ENCODE results near the gene THRA. TPM values are rescaled to one million over a fixed set of nuclear protein-coding genes. Genes with fewer than 3 reads are reported as not detected.

Gene THRA
- total and polyA plus RNA-seq, 9 of the 15 experiments (the other 6 are each of a cell fraction or from before 2014, with no cell fraction given), result 0.34 to 23.4 (median 12.7) TPM

DNA sequence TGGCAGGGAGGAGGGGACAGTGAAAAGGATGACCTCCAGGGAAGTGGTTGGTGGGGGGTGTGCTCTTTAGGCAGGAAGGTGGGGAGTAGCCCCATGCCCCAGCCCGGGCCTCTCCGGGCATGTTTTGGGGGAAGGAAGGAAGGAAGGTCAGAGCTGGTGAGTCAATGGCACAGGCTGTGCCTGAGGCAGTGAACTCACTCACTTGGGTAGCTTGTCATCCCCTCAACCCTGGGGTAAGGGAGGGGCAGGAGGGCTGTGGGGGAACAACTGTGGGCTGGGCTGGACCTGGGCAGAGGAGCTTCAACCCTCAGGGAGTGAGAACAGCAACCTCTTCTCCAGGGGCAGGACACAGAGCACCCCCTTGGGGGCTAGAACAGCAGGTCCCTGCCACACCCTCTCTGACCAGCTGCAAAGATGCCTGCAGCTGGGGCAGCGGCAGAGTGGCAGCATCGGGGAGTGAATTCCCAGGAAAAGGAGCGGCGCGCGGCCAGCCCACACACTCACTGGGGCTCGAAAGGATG is 41.3 kb upstream of the THRA start (continued):
- TF ChIP-seq, protein P1, sequence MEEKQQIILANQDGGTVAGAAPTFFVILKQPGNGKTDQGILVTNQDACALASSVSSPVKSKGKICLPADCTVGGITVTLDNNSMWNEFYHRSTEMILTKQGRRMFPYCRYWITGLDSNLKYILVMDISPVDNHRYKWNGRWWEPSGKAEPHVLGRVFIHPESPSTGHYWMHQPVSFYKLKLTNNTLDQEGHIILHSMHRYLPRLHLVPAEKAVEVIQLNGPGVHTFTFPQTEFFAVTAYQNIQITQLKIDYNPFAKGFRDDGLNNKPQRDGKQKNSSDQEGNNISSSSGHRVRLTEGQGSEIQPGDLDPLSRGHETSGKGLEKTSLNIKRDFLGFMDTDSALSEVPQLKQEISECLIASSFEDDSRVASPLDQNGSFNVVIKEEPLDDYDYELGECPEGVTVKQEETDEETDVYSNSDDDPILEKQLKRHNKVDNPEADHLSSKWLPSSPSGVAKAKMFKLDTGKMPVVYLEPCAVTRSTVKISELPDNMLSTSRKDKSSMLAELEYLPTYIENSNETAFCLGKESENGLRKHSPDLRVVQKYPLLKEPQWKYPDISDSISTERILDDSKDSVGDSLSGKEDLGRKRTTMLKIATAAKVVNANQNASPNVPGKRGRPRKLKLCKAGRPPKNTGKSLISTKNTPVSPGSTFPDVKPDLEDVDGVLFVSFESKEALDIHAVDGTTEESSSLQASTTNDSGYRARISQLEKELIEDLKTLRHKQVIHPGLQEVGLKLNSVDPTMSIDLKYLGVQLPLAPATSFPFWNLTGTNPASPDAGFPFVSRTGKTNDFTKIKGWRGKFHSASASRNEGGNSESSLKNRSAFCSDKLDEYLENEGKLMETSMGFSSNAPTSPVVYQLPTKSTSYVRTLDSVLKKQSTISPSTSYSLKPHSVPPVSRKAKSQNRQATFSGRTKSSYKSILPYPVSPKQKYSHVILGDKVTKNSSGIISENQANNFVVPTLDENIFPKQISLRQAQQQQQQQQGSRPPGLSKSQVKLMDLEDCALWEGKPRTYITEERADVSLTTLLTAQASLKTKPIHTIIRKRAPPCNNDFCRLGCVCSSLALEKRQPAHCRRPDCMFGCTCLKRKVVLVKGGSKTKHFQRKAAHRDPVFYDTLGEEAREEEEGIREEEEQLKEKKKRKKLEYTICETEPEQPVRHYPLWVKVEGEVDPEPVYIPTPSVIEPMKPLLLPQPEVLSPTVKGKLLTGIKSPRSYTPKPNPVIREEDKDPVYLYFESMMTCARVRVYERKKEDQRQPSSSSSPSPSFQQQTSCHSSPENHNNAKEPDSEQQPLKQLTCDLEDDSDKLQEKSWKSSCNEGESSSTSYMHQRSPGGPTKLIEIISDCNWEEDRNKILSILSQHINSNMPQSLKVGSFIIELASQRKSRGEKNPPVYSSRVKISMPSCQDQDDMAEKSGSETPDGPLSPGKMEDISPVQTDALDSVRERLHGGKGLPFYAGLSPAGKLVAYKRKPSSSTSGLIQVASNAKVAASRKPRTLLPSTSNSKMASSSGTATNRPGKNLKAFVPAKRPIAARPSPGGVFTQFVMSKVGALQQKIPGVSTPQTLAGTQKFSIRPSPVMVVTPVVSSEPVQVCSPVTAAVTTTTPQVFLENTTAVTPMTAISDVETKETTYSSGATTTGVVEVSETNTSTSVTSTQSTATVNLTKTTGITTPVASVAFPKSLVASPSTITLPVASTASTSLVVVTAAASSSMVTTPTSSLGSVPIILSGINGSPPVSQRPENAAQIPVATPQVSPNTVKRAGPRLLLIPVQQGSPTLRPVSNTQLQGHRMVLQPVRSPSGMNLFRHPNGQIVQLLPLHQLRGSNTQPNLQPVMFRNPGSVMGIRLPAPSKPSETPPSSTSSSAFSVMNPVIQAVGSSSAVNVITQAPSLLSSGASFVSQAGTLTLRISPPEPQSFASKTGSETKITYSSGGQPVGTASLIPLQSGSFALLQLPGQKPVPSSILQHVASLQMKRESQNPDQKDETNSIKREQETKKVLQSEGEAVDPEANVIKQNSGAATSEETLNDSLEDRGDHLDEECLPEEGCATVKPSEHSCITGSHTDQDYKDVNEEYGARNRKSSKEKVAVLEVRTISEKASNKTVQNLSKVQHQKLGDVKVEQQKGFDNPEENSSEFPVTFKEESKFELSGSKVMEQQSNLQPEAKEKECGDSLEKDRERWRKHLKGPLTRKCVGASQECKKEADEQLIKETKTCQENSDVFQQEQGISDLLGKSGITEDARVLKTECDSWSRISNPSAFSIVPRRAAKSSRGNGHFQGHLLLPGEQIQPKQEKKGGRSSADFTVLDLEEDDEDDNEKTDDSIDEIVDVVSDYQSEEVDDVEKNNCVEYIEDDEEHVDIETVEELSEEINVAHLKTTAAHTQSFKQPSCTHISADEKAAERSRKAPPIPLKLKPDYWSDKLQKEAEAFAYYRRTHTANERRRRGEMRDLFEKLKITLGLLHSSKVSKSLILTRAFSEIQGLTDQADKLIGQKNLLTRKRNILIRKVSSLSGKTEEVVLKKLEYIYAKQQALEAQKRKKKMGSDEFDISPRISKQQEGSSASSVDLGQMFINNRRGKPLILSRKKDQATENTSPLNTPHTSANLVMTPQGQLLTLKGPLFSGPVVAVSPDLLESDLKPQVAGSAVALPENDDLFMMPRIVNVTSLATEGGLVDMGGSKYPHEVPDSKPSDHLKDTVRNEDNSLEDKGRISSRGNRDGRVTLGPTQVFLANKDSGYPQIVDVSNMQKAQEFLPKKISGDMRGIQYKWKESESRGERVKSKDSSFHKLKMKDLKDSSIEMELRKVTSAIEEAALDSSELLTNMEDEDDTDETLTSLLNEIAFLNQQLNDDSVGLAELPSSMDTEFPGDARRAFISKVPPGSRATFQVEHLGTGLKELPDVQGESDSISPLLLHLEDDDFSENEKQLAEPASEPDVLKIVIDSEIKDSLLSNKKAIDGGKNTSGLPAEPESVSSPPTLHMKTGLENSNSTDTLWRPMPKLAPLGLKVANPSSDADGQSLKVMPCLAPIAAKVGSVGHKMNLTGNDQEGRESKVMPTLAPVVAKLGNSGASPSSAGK (IDR thresholded peaks at IDR 0.05), result no peak
- TF ChIP-seq, protein P2, sequence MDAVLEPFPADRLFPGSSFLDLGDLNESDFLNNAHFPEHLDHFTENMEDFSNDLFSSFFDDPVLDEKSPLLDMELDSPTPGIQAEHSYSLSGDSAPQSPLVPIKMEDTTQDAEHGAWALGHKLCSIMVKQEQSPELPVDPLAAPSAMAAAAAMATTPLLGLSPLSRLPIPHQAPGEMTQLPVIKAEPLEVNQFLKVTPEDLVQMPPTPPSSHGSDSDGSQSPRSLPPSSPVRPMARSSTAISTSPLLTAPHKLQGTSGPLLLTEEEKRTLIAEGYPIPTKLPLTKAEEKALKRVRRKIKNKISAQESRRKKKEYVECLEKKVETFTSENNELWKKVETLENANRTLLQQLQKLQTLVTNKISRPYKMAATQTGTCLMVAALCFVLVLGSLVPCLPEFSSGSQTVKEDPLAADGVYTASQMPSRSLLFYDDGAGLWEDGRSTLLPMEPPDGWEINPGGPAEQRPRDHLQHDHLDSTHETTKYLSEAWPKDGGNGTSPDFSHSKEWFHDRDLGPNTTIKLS (IDR thresholded peaks at IDR 0.05; ENCODE audit: borderline replicate concordance, low read depth), result no peak
- TF ChIP-seq PML (IDR thresholded peaks at IDR 0.05; ENCODE audit: low read length), result no peak

All from K562 (cell line).